22Rv1 (cell line): ENCODE results near the gene LAPTM5.

Experiments
- CTCF ChIP-seq: fragments of 450-650 bp; IDR thresholded peaks from 2 replicates; pipeline ENCODE4 v1.5.1; 2017; ENCODE audit warnings: mild to moderate bottlenecking
- ZFX ChIP-seq: fragments of 450-650 bp; IDR thresholded peaks from 2 replicates; pipeline ENCODE4 v1.6.1; 2017; ENCODE audit warnings: antibody characterized with exemption, borderline replicate concordance

- no peak for TF ChIP-seq CTCF
- TF ChIP-seq ZFX = no peak
These were observed 71.2 kb downstream of the LAPTM5 start for GRCh38 chr1:30686236-30686935.
